Liver (tissue), 9 donors: ENCODE results near the gene TCOF1. TPM values are rescaled to one million over a fixed set of nuclear protein-coding genes. Genes with fewer than 3 reads are reported as not detected.

Source experiments
- DNase-seq: peaks from one replicate; pipeline ENCODE4 v3.0.0-alpha.2; 2017; ENCODE audit warnings: low spot score
- H3K27ac ChIP-seq, 2 donors: one replicate each; pipeline ENCODE4 v1.7.0; 2013; ENCODE audit warnings: inconsistent platforms in 2 of 2, low read length in 2 of 2, control low read depth in 1 of 2, low read depth in 1 of 2, mild to moderate bottlenecking in 1 of 2
- H3K27me3 ChIP-seq, 4 donors: one replicate each; pipeline versions ENCODE4 v1.6.1 to v1.7.0; 2013; ENCODE audit warnings: low read length in 3 of 4, inconsistent platforms in 1 of 4, mild to moderate bottlenecking in 1 of 4, moderate library complexity in 1 of 4; ENCODE audit not compliant: control insufficient read depth in 4 of 4, insufficient read depth in 4 of 4
- H3K36me3 ChIP-seq, 4 donors: one replicate each; pipeline versions ENCODE4 v1.6.1 to v1.7.0; 2013; ENCODE audit warnings: low read length in 3 of 4, mild to moderate bottlenecking in 3 of 4, low read depth in 1 of 4, moderate library complexity in 1 of 4; ENCODE audit not compliant: control insufficient read depth in 4 of 4, insufficient read depth in 3 of 4
- H3K4me1 ChIP-seq, 4 donors: one replicate each; pipeline versions ENCODE4 v1.6.1 to v1.7.0; 2013; ENCODE audit warnings: low read length in 3 of 4, mild to moderate bottlenecking in 3 of 4, moderate library complexity in 1 of 4; ENCODE audit not compliant: control insufficient read depth in 4 of 4, insufficient read depth in 4 of 4
- H3K4me3 ChIP-seq, 3 donors: one replicate each; pipeline versions ENCODE4 v1.6.1 to v1.7.0; 2013; ENCODE audit warnings: low read length in 3 of 3, control low read depth in 1 of 3, low read depth in 1 of 3, mild to moderate bottlenecking in 1 of 3
- H3K9ac ChIP-seq, 2 donors: one replicate each; pipeline ENCODE4 v1.7.0; 2013; ENCODE audit warnings: low read length in 2 of 2, mild to moderate bottlenecking in 2 of 2, moderate library complexity in 2 of 2, control low read depth in 1 of 2, low read depth in 1 of 2
- H3K9me3 ChIP-seq, 4 donors: one replicate each; pipeline versions ENCODE4 v1.6.1 to v1.7.0; 2013; ENCODE audit warnings: low read length in 3 of 4; ENCODE audit not compliant: control insufficient read depth in 4 of 4
- EGR1 ChIP-seq, 2 donors: IDR thresholded peaks; 2 replicates each; pipeline ENCODE4 v1.6.1; 2016 to 2018; ENCODE audit warnings: antibody characterized with exemption in 2 of 2, low read depth in 2 of 2
- FOXA1 ChIP-seq: IDR thresholded peaks from 2 replicates; pipeline ENCODE4 v1.6.1; 2016; ENCODE audit warnings: antibody characterized with exemption
- FOXA2 ChIP-seq: IDR thresholded peaks from 2 replicates; pipeline ENCODE4 v1.6.1; 2016; ENCODE audit warnings: antibody characterized with exemption
- GABPA ChIP-seq, 2 donors: IDR thresholded peaks in 1 of 2; conservative IDR thresholded peaks in 1 of 2; 2 replicates each; pipeline ENCODE4 v1.6.1; 2016; ENCODE audit warnings: antibody characterized with exemption in 2 of 2, mild to moderate bottlenecking in 1 of 2, moderate library complexity in 1 of 2
- HNF4A ChIP-seq, 2 donors: conservative IDR thresholded peaks; 2 replicates each; pipeline ENCODE4 v1.6.1; 2016; ENCODE audit warnings: antibody characterized with exemption in 2 of 2, mild to moderate bottlenecking in 2 of 2
- HNF4G ChIP-seq: IDR thresholded peaks from 2 replicates; pipeline ENCODE4 v1.6.1; 2016; ENCODE audit warnings: antibody characterized with exemption
- JUND ChIP-seq, 2 donors: IDR thresholded peaks; 2 replicates each; pipeline ENCODE4 v1.6.1; 2016; ENCODE audit warnings: antibody characterized with exemption in 2 of 2
- NR2F2 ChIP-seq: IDR thresholded peaks from 2 replicates; pipeline ENCODE4 v1.6.1; 2016; ENCODE audit warnings: antibody characterized with exemption
- RAD21 ChIP-seq, 2 donors: IDR thresholded peaks; 2 replicates each; pipeline ENCODE4 v1.6.1; 2016; ENCODE audit warnings: antibody characterized with exemption in 2 of 2, mild to moderate bottlenecking in 2 of 2
- RXRA ChIP-seq, 2 donors: IDR thresholded peaks; 2 replicates each; pipeline ENCODE4 v1.6.1; 2017 to 2018; ENCODE audit warnings: antibody characterized with exemption in 2 of 2, mild to moderate bottlenecking in 1 of 2
- SP1 ChIP-seq: IDR thresholded peaks from 2 replicates; pipeline ENCODE4 v1.6.1; 2018; ENCODE audit warnings: antibody characterized with exemption, mild to moderate bottlenecking
- TAF1 ChIP-seq: conservative IDR thresholded peaks from 2 replicates; pipeline ENCODE4 v1.6.1; 2016; ENCODE audit warnings: antibody characterized with exemption, mild to moderate bottlenecking
- YY1 ChIP-seq: IDR thresholded peaks from 2 replicates; pipeline ENCODE4 v1.6.1; 2016; ENCODE audit warnings: antibody characterized with exemption, mild to moderate bottlenecking
- WGBS: extraction: QIAGEN DNeasy Blood & Tissue Kit; methylation state at CpG from one replicate; pipeline ENCODE4 v1.1.7; 2013; 5-methylcytosine and 5-hydroxymethylcytosine counted together
- polyA plus RNA-seq, 2 donors: library from polyadenylated mRNA; stranded (reverse) in 1 of 2; unstranded in 1 of 2; fragments of 200-250 nt in 1 of 2; fragments of >200 nt in 1 of 2; fragmentation: Nextera tagmentation in 1 of 2; extraction: Ambion mirVana in 1 of 2; gene quantifications; one replicate each; pipeline versions ENCODE4 v1.2.1 to v1.2.3, GENCODE V29; 2013 to 2015
- total RNA-seq, 2 donors: library from RNA; depleted of rRNA; stranded (reverse); fragments of >200 nt; gene quantifications; one replicate each; pipeline ENCODE4 v1.2.3, GENCODE V29; 2014
- TF ChIP-seq, protein P1 (sequence below): fragments of 150-350 bp; IDR thresholded peaks from 2 replicates; pipeline ENCODE4 v1.5.1; 2017; ENCODE audit warnings: improper control_type of control experiment, low read depth, low read length; ENCODE audit not compliant: missing input control
- TF ChIP-seq, protein P2 (sequence below): IDR thresholded peaks from 2 replicates; pipeline ENCODE4 v1.6.1; 2016; ENCODE audit warnings: antibody characterized with exemption
- TF ChIP-seq, protein P3 (sequence below): IDR thresholded peaks from 2 replicates; pipeline ENCODE4 v1.6.1; 2016; ENCODE audit warnings: antibody characterized with exemption
- TF ChIP-seq, protein P4 (sequence below): IDR thresholded peaks from 2 replicates; pipeline ENCODE4 v1.6.1; 2016; ENCODE audit warnings: antibody characterized with exemption
- TF ChIP-seq, protein P5 (sequence below): IDR thresholded peaks from 2 replicates; pipeline ENCODE4 v1.6.1; 2016; ENCODE audit warnings: antibody characterized with exemption, mild to moderate bottlenecking
- donor health status: healthy.
- donor health status: healthy.
- donor health status: healthy.
- donor health status: healthy.
- donor health status: healthy.

The TCOF1 gene
- total and polyA plus RNA-seq, 4 donors: 3.2 to 8.5 (median 6.4) TPM

DNA sequence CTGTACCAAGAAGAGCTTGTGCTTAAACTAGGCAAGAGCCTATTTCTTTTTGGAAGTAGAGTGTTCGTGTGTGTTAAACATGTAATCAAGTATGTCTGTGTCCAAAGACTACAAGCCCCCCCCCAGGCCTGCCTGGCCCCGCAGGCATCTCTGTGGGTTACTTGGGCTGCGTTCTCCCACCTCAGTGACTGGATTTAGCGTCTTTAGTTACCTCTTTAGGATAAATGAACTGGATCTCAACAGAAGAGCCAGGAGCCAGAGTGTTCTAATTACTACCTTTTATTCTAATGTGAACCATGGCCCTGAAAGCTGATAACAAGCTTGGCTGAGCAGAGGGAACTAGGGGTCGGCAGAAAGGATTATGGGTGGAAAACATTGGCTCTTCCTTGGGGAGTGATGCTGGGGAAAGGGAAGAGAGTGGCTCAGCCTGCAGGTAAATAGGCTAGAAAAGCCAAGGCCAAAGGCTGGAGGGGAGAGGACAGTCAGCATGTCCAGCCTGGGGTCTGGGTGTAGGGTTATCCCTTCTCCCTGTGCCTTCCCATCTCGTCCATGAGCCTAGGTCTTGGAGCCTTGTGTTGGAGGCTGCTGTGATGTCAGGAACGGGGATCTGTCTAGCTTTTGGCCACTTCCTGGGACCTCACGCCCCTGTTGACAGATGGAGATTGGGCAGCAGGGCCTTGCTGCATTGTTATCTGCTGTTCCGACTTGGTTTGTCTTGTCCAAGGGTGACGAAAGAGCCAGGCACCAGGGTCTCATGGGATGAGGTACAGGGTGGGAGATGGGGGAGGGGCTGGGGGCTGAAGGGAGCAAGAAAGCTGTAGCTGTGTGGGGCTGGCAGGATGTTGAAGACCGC lies 44.1 kb downstream of the TCOF1 start:
- 87% methylated on average over 11 of the region's 11 CpGs for WGBS
- no peak for DNase-seq
- no peaks in the 10 kb centered on the region for H3K9me3 ChIP-seq
- no peaks in the 10 kb centered on the region for H3K27me3 ChIP-seq
- H3K27ac ChIP-seq: no peak overlapping the region
- H3K36me3 ChIP-seq: peaks cover 0 to 41% (median 22%) of the 10 kb centered on the region in 4 donors
- no peak overlapping the region for H3K4me3 ChIP-seq
- TF ChIP-seq RXRA (IDR thresholded peaks at IDR 0.05): no peak
- no peak for TF ChIP-seq GABPA (IDR thresholded peaks at IDR 0.05 in 1 of 2, conservative IDR thresholded peaks at IDR 0.05 in 1 of 2)
- TF ChIP-seq, protein P1, sequence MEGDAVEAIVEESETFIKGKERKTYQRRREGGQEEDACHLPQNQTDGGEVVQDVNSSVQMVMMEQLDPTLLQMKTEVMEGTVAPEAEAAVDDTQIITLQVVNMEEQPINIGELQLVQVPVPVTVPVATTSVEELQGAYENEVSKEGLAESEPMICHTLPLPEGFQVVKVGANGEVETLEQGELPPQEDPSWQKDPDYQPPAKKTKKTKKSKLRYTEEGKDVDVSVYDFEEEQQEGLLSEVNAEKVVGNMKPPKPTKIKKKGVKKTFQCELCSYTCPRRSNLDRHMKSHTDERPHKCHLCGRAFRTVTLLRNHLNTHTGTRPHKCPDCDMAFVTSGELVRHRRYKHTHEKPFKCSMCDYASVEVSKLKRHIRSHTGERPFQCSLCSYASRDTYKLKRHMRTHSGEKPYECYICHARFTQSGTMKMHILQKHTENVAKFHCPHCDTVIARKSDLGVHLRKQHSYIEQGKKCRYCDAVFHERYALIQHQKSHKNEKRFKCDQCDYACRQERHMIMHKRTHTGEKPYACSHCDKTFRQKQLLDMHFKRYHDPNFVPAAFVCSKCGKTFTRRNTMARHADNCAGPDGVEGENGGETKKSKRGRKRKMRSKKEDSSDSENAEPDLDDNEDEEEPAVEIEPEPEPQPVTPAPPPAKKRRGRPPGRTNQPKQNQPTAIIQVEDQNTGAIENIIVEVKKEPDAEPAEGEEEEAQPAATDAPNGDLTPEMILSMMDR: no peak
- no peak for TF ChIP-seq EGR1 (IDR thresholded peaks at IDR 0.05; ENCODE audit: low read depth in 2 of 2)
- TF ChIP-seq, protein P2, sequence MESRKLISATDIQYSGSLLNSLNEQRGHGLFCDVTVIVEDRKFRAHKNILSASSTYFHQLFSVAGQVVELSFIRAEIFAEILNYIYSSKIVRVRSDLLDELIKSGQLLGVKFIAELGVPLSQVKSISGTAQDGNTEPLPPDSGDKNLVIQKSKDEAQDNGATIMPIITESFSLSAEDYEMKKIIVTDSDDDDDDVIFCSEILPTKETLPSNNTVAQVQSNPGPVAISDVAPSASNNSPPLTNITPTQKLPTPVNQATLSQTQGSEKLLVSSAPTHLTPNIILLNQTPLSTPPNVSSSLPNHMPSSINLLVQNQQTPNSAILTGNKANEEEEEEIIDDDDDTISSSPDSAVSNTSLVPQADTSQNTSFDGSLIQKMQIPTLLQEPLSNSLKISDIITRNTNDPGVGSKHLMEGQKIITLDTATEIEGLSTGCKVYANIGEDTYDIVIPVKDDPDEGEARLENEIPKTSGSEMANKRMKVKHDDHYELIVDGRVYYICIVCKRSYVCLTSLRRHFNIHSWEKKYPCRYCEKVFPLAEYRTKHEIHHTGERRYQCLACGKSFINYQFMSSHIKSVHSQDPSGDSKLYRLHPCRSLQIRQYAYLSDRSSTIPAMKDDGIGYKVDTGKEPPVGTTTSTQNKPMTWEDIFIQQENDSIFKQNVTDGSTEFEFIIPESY: no peak
- TF ChIP-seq, protein P3, sequence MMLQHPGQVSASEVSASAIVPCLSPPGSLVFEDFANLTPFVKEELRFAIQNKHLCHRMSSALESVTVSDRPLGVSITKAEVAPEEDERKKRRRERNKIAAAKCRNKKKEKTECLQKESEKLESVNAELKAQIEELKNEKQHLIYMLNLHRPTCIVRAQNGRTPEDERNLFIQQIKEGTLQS: no peak
- H3K9ac ChIP-seq: no peak overlapping the region
- H3K4me1 ChIP-seq: no peaks in the 10 kb centered on the region

DNA sequence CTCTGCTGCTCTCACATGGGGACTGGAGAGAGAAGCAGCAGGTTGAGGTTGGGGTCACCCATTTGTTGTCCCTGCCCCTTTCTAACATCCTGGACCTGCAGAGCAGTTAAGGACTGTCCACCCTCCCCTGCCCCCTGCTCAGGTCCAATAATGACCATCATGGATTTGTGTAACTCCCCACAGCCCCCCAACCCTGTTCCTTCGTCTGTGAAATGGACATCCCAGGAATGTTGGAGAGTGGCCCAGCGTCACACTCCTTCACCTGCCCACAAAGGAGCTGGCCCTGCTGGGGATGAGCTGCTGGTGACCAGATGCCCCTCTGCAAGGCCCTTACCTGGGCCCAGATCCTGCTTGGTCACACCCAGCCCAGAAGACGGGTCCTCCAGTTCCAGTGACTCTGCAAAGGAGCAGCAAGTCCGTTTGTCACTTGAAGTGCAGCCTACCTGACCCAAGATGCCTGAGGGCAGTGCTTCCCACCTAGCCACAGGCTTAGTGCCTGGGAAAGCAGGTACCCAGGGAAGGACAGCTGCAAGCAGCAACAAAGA lies 44.8 kb downstream of the TCOF1 start:
- no peak for DNase-seq
- no peak overlapping the region for H3K27ac ChIP-seq
- H3K9me3 ChIP-seq: no peaks in the 10 kb centered on the region
- no peak overlapping the region for H3K4me3 ChIP-seq
- 89% methylated on average over 4 of the region's 4 CpGs for WGBS
- no peaks in the 10 kb centered on the region for H3K27me3 ChIP-seq
- peaks cover 0 to 37% (median 22%) of the 10 kb centered on the region in 4 donors for H3K36me3 ChIP-seq
- no peak overlapping the region for H3K9ac ChIP-seq
- peaks cover 0 to 2% (median 0%) of the 10 kb centered on the region in 4 donors for H3K4me1 ChIP-seq
- TF ChIP-seq HNF4G (no peak), HNF4A (conservative IDR thresholded peaks at IDR 0.05) (no peak), SP1 (no peak), EGR1 (IDR thresholded peaks at IDR 0.05; ENCODE audit: low read depth in 2 of 2) (no peak), YY1 (no peak), FOXA2 (no peak), RXRA (IDR thresholded peaks at IDR 0.05) (no peak), FOXA1 (no peak), RAD21 (IDR thresholded peaks at IDR 0.05) (no peak), TAF1 (no peak), JUND (IDR thresholded peaks at IDR 0.05) (no peak), GABPA (IDR thresholded peaks at IDR 0.05 in 1 of 2, conservative IDR thresholded peaks at IDR 0.05 in 1 of 2) (no peak), NR2F2 (no peak)
- TF ChIP-seq, protein P4, sequence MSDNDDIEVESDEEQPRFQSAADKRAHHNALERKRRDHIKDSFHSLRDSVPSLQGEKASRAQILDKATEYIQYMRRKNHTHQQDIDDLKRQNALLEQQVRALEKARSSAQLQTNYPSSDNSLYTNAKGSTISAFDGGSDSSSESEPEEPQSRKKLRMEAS: no peak
- TF ChIP-seq, protein P3: no peak
- TF ChIP-seq, protein P2: no peak
- TF ChIP-seq, protein P5, sequence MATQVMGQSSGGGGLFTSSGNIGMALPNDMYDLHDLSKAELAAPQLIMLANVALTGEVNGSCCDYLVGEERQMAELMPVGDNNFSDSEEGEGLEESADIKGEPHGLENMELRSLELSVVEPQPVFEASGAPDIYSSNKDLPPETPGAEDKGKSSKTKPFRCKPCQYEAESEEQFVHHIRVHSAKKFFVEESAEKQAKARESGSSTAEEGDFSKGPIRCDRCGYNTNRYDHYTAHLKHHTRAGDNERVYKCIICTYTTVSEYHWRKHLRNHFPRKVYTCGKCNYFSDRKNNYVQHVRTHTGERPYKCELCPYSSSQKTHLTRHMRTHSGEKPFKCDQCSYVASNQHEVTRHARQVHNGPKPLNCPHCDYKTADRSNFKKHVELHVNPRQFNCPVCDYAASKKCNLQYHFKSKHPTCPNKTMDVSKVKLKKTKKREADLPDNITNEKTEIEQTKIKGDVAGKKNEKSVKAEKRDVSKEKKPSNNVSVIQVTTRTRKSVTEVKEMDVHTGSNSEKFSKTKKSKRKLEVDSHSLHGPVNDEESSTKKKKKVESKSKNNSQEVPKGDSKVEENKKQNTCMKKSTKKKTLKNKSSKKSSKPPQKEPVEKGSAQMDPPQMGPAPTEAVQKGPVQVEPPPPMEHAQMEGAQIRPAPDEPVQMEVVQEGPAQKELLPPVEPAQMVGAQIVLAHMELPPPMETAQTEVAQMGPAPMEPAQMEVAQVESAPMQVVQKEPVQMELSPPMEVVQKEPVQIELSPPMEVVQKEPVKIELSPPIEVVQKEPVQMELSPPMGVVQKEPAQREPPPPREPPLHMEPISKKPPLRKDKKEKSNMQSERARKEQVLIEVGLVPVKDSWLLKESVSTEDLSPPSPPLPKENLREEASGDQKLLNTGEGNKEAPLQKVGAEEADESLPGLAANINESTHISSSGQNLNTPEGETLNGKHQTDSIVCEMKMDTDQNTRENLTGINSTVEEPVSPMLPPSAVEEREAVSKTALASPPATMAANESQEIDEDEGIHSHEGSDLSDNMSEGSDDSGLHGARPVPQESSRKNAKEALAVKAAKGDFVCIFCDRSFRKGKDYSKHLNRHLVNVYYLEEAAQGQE: no peak
